CD14-positive monocyte (primary cell): ENCODE results near the gene SELENOK. TPM values are rescaled to one million over a fixed set of nuclear protein-coding genes. Genes with fewer than 3 reads are reported as not detected.

Experiments used
- DNase-seq, 3 donors: peaks; one replicate each; pipeline ENCODE4 v3.0.0-alpha.2; 2011 to 2022
- H2AFZ ChIP-seq: 2 replicates; pipeline ENCODE4 v1.6.0; 2012; ENCODE audit warnings: mild to moderate bottlenecking, low read depth, low read length, inconsistent platforms; ENCODE audit not compliant: insufficient read depth, poor library complexity, severe bottlenecking
- H3K27ac ChIP-seq, 2 donors: 1 replicate in 1 of 2; 2 replicates in 1 of 2; pipeline ENCODE4 v1.5.1; 2012 to 2013; ENCODE audit warnings: low read length in 2 of 2, control low read depth in 1 of 2, inconsistent platforms in 1 of 2, low read depth in 1 of 2, mild to moderate bottlenecking in 1 of 2
- H3K27me3 ChIP-seq, 2 donors: one replicate each; pipeline versions ENCODE4 v1.6.0 to v1.6.1; 2011 to 2013; ENCODE audit warnings: low read length in 2 of 2; ENCODE audit not compliant: control insufficient read depth in 2 of 2, insufficient read depth in 2 of 2
- H3K36me3 ChIP-seq, 2 donors: replicated peaks in 1 of 2; 1 replicate in 1 of 2; 2 replicates in 1 of 2; pipeline versions ENCODE4 v1.5.1 to v1.6.1; 2012 to 2013; ENCODE audit warnings: low read length in 2 of 2, control low read depth in 1 of 2, inconsistent platforms in 1 of 2, mild to moderate bottlenecking in 1 of 2; ENCODE audit not compliant: insufficient read depth in 2 of 2, control insufficient read depth in 1 of 2
- H3K4me1 ChIP-seq, 2 donors: 1 replicate in 1 of 2; 2 replicates in 1 of 2; pipeline versions ENCODE4 v1.5.1 to v1.6.1; 2012 to 2013; ENCODE audit warnings: low read length in 2 of 2, control low read depth in 1 of 2, inconsistent platforms in 1 of 2, mild to moderate bottlenecking in 1 of 2, moderate library complexity in 1 of 2; ENCODE audit not compliant: insufficient read depth in 2 of 2, control insufficient read depth in 1 of 2
- H3K4me2 ChIP-seq: replicated peaks from 2 replicates; pipeline ENCODE3; 2012; ENCODE audit warnings: low read length, moderate library complexity, mild to moderate bottlenecking; ENCODE audit not compliant: poor library complexity, severe bottlenecking; ENCODE audit errors: extremely low read depth
- H3K4me3 ChIP-seq, 3 experiments: fragments of 200-600 bp in 1 of 3; sonication (generic) in 1 of 3; replicated peaks in 1 of 3; 1 replicate in 2 of 3; 2 replicates in 1 of 3; pipeline ENCODE4 v1.5.1; 2011 to 2013; ENCODE audit warnings: low read length in 3 of 3, mild to moderate bottlenecking in 3 of 3, control low read depth in 2 of 3, low read depth in 2 of 3, inconsistent platforms in 1 of 3, moderate library complexity in 1 of 3
- H3K79me2 ChIP-seq: 2 replicates; pipeline ENCODE4 v1.6.0; 2012; ENCODE audit warnings: mild to moderate bottlenecking, control low read depth, inconsistent platforms, low read length, moderate library complexity; ENCODE audit not compliant: insufficient read depth
- H3K9ac ChIP-seq: 2 replicates; pipeline ENCODE4 v1.6.0; 2017; ENCODE audit warnings: low read length, mild to moderate bottlenecking; ENCODE audit not compliant: insufficient read depth, poor library complexity, severe bottlenecking
- H3K9me3 ChIP-seq, 2 donors: replicated peaks in 1 of 2; 1 replicate in 1 of 2; 2 replicates in 1 of 2; pipeline versions ENCODE4 v1.5.1 to v1.6.1; 2012 to 2013; ENCODE audit warnings: low read length in 2 of 2, control low read depth in 1 of 2; ENCODE audit not compliant: control insufficient read depth in 1 of 2, insufficient read depth in 1 of 2
- H4K20me1 ChIP-seq: 2 replicates; pipeline ENCODE4 v1.6.0; 2012; ENCODE audit warnings: mild to moderate bottlenecking, low read length, control low read depth, moderate library complexity; ENCODE audit not compliant: insufficient read depth
- H3K27ac Mint-ChIP-seq, 7 donors: one replicate each; pipeline ENCODE4 v1.8.0; 2020; ENCODE audit warnings: mild to moderate bottlenecking in 7 of 7, mixed read lengths in 7 of 7, moderate library complexity in 6 of 7, inconsistent platforms in 2 of 7
- H3K27me3 Mint-ChIP-seq, 3 donors: one replicate each; pipeline ENCODE4 v1.8.0; 2021 to 2022; ENCODE audit warnings: low read depth in 3 of 3, mild to moderate bottlenecking in 3 of 3, mixed read lengths in 3 of 3, moderate library complexity in 3 of 3, inconsistent platforms in 1 of 3
- H3K36me3 Mint-ChIP-seq, 2 donors: one replicate each; pipeline ENCODE4 v1.8.0; 2020; ENCODE audit warnings: mixed read lengths in 2 of 2, inconsistent platforms in 1 of 2, mild to moderate bottlenecking in 1 of 2
- H3K4me1 Mint-ChIP-seq: one replicate; pipeline ENCODE4 v1.8.0; 2020; ENCODE audit warnings: mild to moderate bottlenecking, mixed read lengths
- H3K4me3 Mint-ChIP-seq, 2 donors: one replicate each; pipeline ENCODE4 v1.8.0; 2020; ENCODE audit warnings: mild to moderate bottlenecking in 2 of 2, mixed read lengths in 2 of 2, moderate library complexity in 1 of 2
- H3K9me3 Mint-ChIP-seq, 7 donors: one replicate each; pipeline ENCODE4 v1.8.0; 2020 to 2022; ENCODE audit warnings: mixed read lengths in 7 of 7, mild to moderate bottlenecking in 6 of 7, moderate library complexity in 6 of 7, inconsistent platforms in 2 of 7
- CTCF ChIP-seq: fragments of 200-600 bp; IDR thresholded peaks from one replicate; pipeline ENCODE4 v1.8.0; 2022; ENCODE audit warnings: antibody characterized with exemption, mild to moderate bottlenecking
- WGBS: methylation state at CpG from one replicate; pipeline ENCODE4 v1.1.5; 2013; ENCODE audit warnings: missing lambda C conversion rate; ENCODE audit not compliant: insufficient coverage; 5-methylcytosine and 5-hydroxymethylcytosine counted together
- intact Hi-C, 2 donors: fragments of 100-400 bp; cut with micrococcal nuclease; formaldehyde crosslinking; loops; one replicate each; pipeline versions ENCODE4 v1.15.0 to v1.15.1; 2023
- polyA plus RNA-seq, 3 donors: library from polyadenylated mRNA; depleted of rRNA in 1 of 3; unstranded in 2 of 3; stranded (reverse) in 1 of 3; fragments of 300-500 nt in 2 of 3; fragments of >200 nt in 1 of 3; fragmentation: Illumina TruSeq in 2 of 3; gene quantifications; 1 replicate in 2 of 3; 2 replicates in 1 of 3; pipeline ENCODE4 v1.2.3, GENCODE V29; 2012 to 2021

SELENOK gene
- polyA plus RNA-seq, 3 donors, result 96.4 to 117 (median 105) TPM

- H3K79me2 ChIP-seq, result no peaks in the 10 kb centered on the region
- H3K27me3 ChIP-seq, result peaks cover 3% of the 10 kb centered on the region in 2 donors
- H3K4me1 ChIP-seq, result no peaks in the 10 kb centered on the region
- no peak for DNase-seq
- intact Hi-C loops, result no loop called here
- H3K4me3 ChIP-seq, result no peak overlapping the region
- no peaks in the 10 kb centered on the region for H3K36me3 Mint-ChIP-seq
- H3K9ac ChIP-seq, result no peak overlapping the region
- no peak overlapping the region for H3K4me2 ChIP-seq
- H3K4me3 Mint-ChIP-seq, result peak overlapping the region in 1 of 2 donors; percentile 31
- H3K27ac Mint-ChIP-seq, result no peak overlapping the region
- TF ChIP-seq CTCF, result no peak
- H3K9me3 ChIP-seq, result peaks cover 0 to 9% of the 10 kb centered on the region in 2 donors
- H4K20me1 ChIP-seq, result no peaks in the 10 kb centered on the region
- no peak overlapping the region for H3K27ac ChIP-seq
- H3K36me3 ChIP-seq, result no peaks in the 10 kb centered on the region
- H2AFZ ChIP-seq, result no peak overlapping the region
- H3K9me3 Mint-ChIP-seq, result peaks cover 5 to 18% (median 15%) of the 10 kb centered on the region in 7 donors
- no CpG with 5 or more reads among the region's 10 CpGs for WGBS
- peaks cover 2 to 18% (median 10%) of the 10 kb centered on the region in 3 donors for H3K27me3 Mint-ChIP-seq
- no peaks in the 10 kb centered on the region for H3K4me1 Mint-ChIP-seq
Observed at GRCh38 chr3:53939086-53939582, 47.5 kb upstream of the SELENOK start.

- peaks cover 3% of the 10 kb centered on the region in 2 donors for H3K27me3 ChIP-seq
- Mint-ChIP-seq H3K27me3 (peaks cover 0 to 18% (median 10%) of the 10 kb centered on the region in 3 donors), H3K36me3 (no peaks in the 10 kb centered on the region), H3K4me3 (no peak overlapping the region), H3K4me1 (no peaks in the 10 kb centered on the region), H3K27ac (no peak overlapping the region), H3K9me3 (peaks cover 5 to 20% (median 15%) of the 10 kb centered on the region in 7 donors)
- intact Hi-C loops, result no loop called here
- H3K9ac ChIP-seq, result no peak overlapping the region
- H2AFZ ChIP-seq, result no peak overlapping the region
- H3K4me2 ChIP-seq, result no peak overlapping the region
- no peaks in the 10 kb centered on the region for H3K79me2 ChIP-seq
- peak; percentile 73 for TF ChIP-seq CTCF
- no peaks in the 10 kb centered on the region for H3K36me3 ChIP-seq
- H3K4me3 ChIP-seq, result no peak overlapping the region
- H3K27ac ChIP-seq, result no peak overlapping the region
- peak in 2 of 3 donors; percentile 12 to 14 for DNase-seq
- WGBS, result no CpG with 5 or more reads among the region's 2 CpGs
- H3K9me3 ChIP-seq, result peaks cover 0 to 10% of the 10 kb centered on the region in 2 donors
- H4K20me1 ChIP-seq, result no peaks in the 10 kb centered on the region
- H3K4me1 ChIP-seq, result no peaks in the 10 kb centered on the region
Observed at GRCh38 chr3:53938645-53939044, 47.0 kb upstream of the SELENOK start.
